ENCODE data around the gene ZNF367. TPM values are rescaled to one million over a fixed set of nuclear protein-coding genes. Genes with fewer than 3 reads are reported as not detected.

Gene ZNF367
- total RNA-seq, 2 experiments from 2014 or later = 27.7 to 28.7 TPM

DNA sequence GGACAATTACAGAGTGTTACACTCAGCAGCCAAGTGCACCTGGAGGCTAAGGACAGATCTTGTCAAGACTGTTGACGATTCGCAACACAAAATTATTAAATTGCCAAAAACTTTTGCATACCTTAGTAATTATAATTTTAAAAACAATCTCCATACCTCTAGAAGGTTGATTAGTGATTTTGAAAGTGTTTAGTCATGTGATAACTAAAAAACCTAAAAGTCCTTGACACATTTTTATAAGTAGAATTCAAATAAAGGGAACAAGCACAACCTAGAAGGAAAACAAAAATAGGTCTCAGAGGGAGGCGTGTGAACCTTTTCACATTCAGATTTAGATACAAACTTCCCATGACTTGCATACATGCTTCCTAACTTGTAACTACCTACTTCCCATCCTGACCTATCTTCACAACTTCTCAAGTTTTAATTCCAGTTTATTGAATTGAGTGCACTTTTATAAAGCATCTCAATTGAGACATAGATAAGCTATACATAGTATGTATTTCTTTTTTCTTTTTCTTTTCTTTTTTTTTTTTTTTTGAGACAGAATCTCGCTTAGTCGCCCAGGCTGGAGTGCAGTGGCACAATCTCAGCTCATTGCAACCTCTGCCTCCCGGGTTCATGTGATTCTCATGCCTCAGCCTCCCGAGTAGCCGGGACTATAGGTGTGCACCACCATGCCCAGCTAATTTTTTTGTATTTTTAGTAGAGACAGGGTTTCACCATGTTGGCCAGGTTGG lies 5.8 kb downstream of the ZNF367 start:
- peaks cover 60% of the 10 kb centered on the region for H3K4me1 Mint-ChIP-seq
- ChIA-PET POLR2A (interaction anchor here (1.5 to 2.4 kb wide), 3 partner anchors 12 to 37 kb away, joined by 4 to 7 read pairs (median 7); partner anchors contain the start of gene HABP4), CTCF (interaction anchor here (1.0 kb wide), 1 partner anchor 254 kb away, joined by 3 read pairs; no protein-coding TSS in a partner anchor)
- peak overlapping the region; percentile 83 for H3K27ac Mint-ChIP-seq
- H3K36me3 Mint-ChIP-seq (ENCODE audit: low read depth) = peaks cover 51% of the 10 kb centered on the region
- no peak overlapping the region for H3K4me3 Mint-ChIP-seq
- H3K27me3 Mint-ChIP-seq = no peaks in the 10 kb centered on the region
- DNase-seq = no peak
- H3K9me3 Mint-ChIP-seq = no peaks in the 10 kb centered on the region

DNA sequence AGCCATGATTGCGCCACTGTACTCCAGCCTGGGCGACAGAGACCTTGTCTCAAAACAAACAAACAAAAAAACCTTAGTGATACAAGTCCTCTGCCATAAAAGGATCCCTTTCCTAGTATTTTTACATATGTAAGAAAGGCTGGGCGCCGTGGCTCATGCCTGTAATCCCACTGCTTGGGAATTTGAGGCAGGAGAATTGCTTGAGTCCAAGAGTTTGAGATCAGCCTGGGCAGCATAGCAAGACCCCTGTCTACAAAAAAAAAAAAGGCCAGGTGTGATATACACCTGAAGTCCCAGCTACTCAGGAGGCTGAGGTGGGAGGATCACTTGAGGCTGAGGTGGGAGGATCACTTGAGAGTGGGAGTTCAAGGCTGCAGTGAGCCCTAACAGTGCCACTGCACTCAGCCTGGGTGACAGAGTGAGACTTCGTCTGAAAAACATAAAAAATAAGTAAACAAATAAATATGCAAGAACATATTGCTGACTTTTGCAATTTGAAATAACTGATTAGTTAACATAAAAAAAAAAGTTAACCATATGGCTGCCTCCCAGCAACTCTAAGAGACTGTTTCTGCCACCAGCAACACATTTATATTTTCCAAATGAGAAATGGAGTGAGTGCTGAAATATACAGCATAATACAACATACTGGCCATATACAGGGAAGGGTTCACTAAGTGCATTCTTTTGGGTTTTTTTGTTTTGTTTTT lies 6.9 kb downstream of the ZNF367 start:
- no peaks in the 10 kb centered on the region for H3K9me3 Mint-ChIP-seq
- no peaks in the 10 kb centered on the region for H3K27me3 Mint-ChIP-seq
- no peak overlapping the region for H3K4me3 Mint-ChIP-seq
- DNase-seq = no peak
- peaks cover 57% of the 10 kb centered on the region for H3K4me1 Mint-ChIP-seq
- POLR2A ChIA-PET = interaction anchor here (1.5 kb wide), 1 partner anchor 12 kb away, joined by 4 read pairs; no protein-coding TSS in a partner anchor
- CTCF ChIA-PET = no interaction called here
- H3K27ac Mint-ChIP-seq = no peak overlapping the region
- peaks cover 46% of the 10 kb centered on the region for H3K36me3 Mint-ChIP-seq (ENCODE audit: low read depth)

- Mint-ChIP-seq H3K9me3 (no peaks in the 10 kb centered on the region), H3K36me3 (ENCODE audit: low read depth) (peaks cover 47% of the 10 kb centered on the region), H3K4me3 (no peak overlapping the region), H3K4me1 (peaks cover 48% of the 10 kb centered on the region), H3K27me3 (no peaks in the 10 kb centered on the region), H3K27ac (peak overlapping the region; percentile 81)
- no peak for DNase-seq
- CTCF ChIA-PET = no interaction called here
- POLR2A ChIA-PET = interaction anchor here (1.1 to 1.4 kb wide), 2 partner anchors 9 to 11 kb away, joined by 3 to 11 read pairs; no protein-coding TSS in a partner anchor
Measured at GRCh38 chr9:96408409-96409280, 9.5 kb downstream of the ZNF367 start.

DNA sequence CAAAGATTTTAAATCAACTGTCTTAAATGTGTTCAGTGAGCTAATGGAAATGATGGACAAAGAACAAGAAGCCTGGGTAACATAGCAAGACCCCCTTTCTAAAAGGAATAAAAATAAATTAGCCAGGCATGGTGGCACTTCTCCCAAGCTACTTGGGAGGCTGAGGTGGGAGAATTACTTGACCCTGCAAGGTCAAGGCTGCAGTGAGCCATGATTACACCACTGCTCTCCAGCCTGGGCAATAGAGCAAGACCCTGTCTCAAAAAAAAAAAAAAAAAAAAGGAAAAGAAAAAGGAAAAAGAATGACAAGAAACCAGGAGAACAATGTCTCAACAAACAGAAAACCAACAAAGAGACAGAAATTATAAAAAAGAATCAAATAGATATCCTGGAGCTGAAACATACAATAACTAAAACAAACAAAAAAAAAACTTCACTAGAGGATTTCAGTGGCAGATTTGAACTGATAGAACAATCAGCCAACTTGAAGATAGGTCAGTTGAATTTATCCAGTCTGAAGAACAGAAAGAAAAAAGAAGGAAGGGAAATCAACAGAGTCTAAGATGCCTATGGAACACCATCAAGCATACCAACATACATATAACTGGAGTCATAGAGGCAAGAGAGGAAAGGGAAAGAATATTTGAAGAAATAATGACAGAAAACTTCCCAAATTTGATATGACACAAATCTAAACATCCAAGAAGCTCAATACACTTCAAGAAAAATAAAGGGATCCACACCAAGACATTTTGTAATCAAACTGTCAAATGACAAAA lies 17.8 kb downstream of the ZNF367 start:
- peaks cover 44% of the 10 kb centered on the region for H3K4me1 Mint-ChIP-seq
- no peak for DNase-seq
- peak overlapping the region; percentile 81 for H3K27ac Mint-ChIP-seq
- CTCF ChIA-PET = interaction anchor here (0.7 to 1.4 kb wide), 3 partner anchors 73 to 1230 kb away, joined by 3 read pairs; no protein-coding TSS in a partner anchor
- H3K9me3 Mint-ChIP-seq = peaks cover 4% of the 10 kb centered on the region
- H3K36me3 Mint-ChIP-seq (ENCODE audit: low read depth) = peaks cover 50% of the 10 kb centered on the region
- H3K27me3 Mint-ChIP-seq = no peaks in the 10 kb centered on the region
- POLR2A ChIA-PET = interaction anchor here (1.2 to 3.1 kb wide), 6 partner anchors 9 to 78 kb away, joined by 3 to 14 read pairs (median 6); partner anchors contain the start of gene ZNF367
- H3K4me3 Mint-ChIP-seq = no peak overlapping the region

DNA sequence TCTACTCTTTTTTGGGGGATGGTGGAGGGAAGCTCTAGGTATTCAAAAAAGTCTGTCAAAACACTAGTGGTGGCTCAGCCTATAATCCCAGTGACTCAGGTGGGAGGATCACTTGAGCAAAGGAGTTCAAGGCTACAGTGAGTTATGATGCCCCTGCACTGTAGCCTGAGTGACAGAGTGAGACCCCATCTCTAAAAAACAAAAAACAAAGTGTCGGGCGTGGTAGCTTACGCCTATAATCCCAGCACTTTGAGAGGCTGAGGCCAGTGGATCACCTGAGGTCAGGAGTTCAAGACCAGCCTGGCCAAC lies 18.9 kb downstream of the ZNF367 start:
- CTCF ChIA-PET = interaction anchor here (0.8 to 1.4 kb wide), 2 partner anchors 72 to 168 kb away, joined by 3 to 4 read pairs; no protein-coding TSS in a partner anchor
- POLR2A ChIA-PET = interaction anchor here (0.8 to 3.1 kb wide), 8 partner anchors 10 to 79 kb away, joined by 3 to 14 read pairs (median 4); partner anchors contain the start of gene ZNF367
- Mint-ChIP-seq H3K27ac (peak overlapping the region; percentile 81), H3K27me3 (no peaks in the 10 kb centered on the region), H3K9me3 (peaks cover 4% of the 10 kb centered on the region), H3K36me3 (ENCODE audit: low read depth) (peaks cover 55% of the 10 kb centered on the region), H3K4me1 (peaks cover 44% of the 10 kb centered on the region), H3K4me3 (no peak overlapping the region)
- DNase-seq = no peak

DNA sequence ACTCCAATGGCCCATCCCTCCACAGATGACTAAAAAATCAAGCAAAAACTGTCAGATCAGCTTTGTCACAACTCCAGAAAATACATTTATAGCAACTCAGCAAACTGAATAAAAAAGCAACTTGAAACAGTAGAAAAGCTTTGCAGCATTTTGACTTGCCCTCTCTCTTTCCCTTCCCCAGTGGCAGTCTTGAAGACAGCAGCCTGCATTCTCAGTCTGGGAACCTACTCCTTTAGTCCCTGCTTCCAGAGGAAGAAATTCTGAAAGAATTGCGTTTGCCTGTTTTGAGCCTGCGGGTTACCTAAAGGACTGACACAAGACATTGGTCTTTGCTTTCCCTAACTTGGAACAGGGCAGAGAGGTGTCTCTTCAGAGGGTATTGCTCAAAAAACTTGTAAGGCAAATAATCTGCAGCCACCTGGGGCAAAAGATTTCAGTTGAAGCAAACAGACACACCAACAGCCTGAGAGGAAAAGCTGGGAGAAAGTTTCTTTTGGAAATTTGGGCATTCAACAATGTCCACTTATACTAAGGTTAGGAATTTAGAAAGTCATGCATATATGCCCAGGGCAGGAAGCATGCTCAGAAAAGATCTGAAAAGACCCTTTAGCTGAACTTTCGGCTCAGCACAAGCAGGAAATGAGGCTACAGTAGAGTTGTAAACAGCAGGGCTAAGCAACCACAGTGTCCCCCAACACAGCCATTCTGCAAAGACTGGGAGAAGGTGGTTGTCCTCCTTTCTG lies 19.4 kb downstream of the ZNF367 start:
- no peaks in the 10 kb centered on the region for H3K27me3 Mint-ChIP-seq
- CTCF ChIA-PET = interaction anchor here (0.8 to 1.4 kb wide), 2 partner anchors 71 to 168 kb away, joined by 3 to 4 read pairs; no protein-coding TSS in a partner anchor
- POLR2A ChIA-PET = interaction anchor here (0.8 to 3.1 kb wide), 9 partner anchors 11 to 80 kb away, joined by 3 to 14 read pairs (median 4); partner anchors contain the start of gene ZNF367
- peaks cover 43% of the 10 kb centered on the region for H3K4me1 Mint-ChIP-seq
- peaks cover 56% of the 10 kb centered on the region for H3K36me3 Mint-ChIP-seq (ENCODE audit: low read depth)
- DNase-seq = no peak
- peak overlapping the region; percentile 81 for H3K27ac Mint-ChIP-seq
- peaks cover 4% of the 10 kb centered on the region for H3K9me3 Mint-ChIP-seq
- H3K4me3 Mint-ChIP-seq = no peak overlapping the region

GRCh38 chr9:96395964-96396363 lies 22.2 kb downstream of the ZNF367 start:
- Mint-ChIP-seq H3K27me3 (no peaks in the 10 kb centered on the region), H3K9me3 (peaks cover 4% of the 10 kb centered on the region), H3K36me3 (ENCODE audit: low read depth) (peaks cover 62% of the 10 kb centered on the region), H3K4me1 (peaks cover 44% of the 10 kb centered on the region), H3K27ac (peak overlapping the region; percentile 34), H3K4me3 (no peak overlapping the region)
- no peak for DNase-seq
- POLR2A ChIA-PET = interaction anchor here (1.3 kb wide), 1 partner anchor 20 kb away, joined by 4 read pairs; no protein-coding TSS in a partner anchor
- CTCF ChIA-PET = no interaction called here

DNA sequence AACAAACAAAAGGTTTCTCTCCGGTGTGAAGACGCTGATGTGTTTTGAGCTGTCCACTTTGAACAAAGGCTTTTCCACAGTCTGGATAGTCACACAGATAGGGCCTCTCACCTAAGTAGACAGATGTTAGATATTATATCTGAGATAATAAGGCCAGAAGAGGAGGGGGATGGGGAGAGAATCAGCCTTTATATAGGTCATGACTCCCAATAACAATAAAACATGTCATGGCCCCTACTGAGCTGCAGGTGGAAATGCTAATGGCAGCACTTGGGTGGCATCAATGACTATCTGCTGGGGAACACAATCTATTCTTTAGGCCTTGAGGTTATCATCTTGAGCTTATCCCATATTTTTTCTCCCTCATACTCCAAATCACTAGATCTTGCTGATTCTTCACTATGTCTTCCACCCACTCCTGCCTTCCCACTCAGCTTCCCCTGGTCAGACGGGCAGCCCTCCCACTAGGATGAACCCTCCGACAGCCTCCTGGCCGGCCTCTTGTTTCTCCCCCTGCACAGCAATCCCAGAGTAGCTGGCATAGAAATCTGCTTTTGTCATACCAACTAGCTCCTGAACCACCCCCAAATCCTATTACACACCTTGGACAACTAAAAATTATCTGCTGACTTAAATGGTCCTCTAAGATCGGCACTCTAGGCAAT lies 23.2 kb downstream of the ZNF367 start:
- DNase-seq = no peak
- Mint-ChIP-seq H3K36me3 (ENCODE audit: low read depth) (peaks cover 61% of the 10 kb centered on the region), H3K9me3 (no peaks in the 10 kb centered on the region)

GRCh38 chr9:96392263-96392662 lies 25.9 kb downstream of the ZNF367 start:
- H3K36me3 Mint-ChIP-seq (ENCODE audit: low read depth) = peaks cover 69% of the 10 kb centered on the region

More for the DNA sequence above, 23.2 kb downstream of the ZNF367 start:
- Mint-ChIP-seq H3K4me3 (no peak overlapping the region), H3K4me1 (peaks cover 37% of the 10 kb centered on the region), H3K27me3 (no peaks in the 10 kb centered on the region), H3K27ac (no peak overlapping the region)
- ChIA-PET POLR2A (interaction anchor here (0.6 to 1.3 kb wide), 3 partner anchors 21 to 458 kb away, joined by 3 to 4 read pairs (median 3); partner anchors contain the start of gene ZNF367), CTCF (no interaction called here)

GRCh38 chr9:96391021-96391765 lies 27.0 kb downstream of the ZNF367 start:
- H3K9me3 Mint-ChIP-seq = no peaks in the 10 kb centered on the region
- no peaks in the 10 kb centered on the region for H3K27me3 Mint-ChIP-seq
- peak overlapping the region; percentile 74 for H3K27ac Mint-ChIP-seq
- H3K4me3 Mint-ChIP-seq = no peak overlapping the region
- DNase-seq = no peak
- peaks cover 73% of the 10 kb centered on the region for H3K36me3 Mint-ChIP-seq (ENCODE audit: low read depth)
- ChIA-PET CTCF (no interaction called here), POLR2A (no interaction called here)
- peaks cover 19% of the 10 kb centered on the region for H3K4me1 Mint-ChIP-seq

More at GRCh38 chr9:96392263-96392662, 25.9 kb downstream of the ZNF367 start:
- CTCF ChIA-PET = no interaction called here
- POLR2A ChIA-PET = no interaction called here
- no peak for DNase-seq
- Mint-ChIP-seq H3K4me1 (peaks cover 19% of the 10 kb centered on the region), H3K27me3 (no peaks in the 10 kb centered on the region), H3K9me3 (no peaks in the 10 kb centered on the region), H3K27ac (no peak overlapping the region), H3K4me3 (no peak overlapping the region)
